ENCODE data around the gene TST. TPM values are rescaled to one million over a fixed set of nuclear protein-coding genes. Genes with fewer than 3 reads are reported as not detected.

Gene TST
- total and polyA plus RNA-seq, 9 of the 15 experiments (the other 6 are each of a cell fraction or from before 2014, with no cell fraction given) = 1.4 to 26.9 (median 12.4) TPM

- Histone ChIP-seq H4K20me1 (replicated peaks; ENCODE audit: control insufficient read depth, insufficient read depth, low read length) (no peaks in the 10 kb centered on the region), H3K9ac (ENCODE audit: insufficient read depth in 1 of 2, low read depth in 2 of 2, low read length in 2 of 2) (peak overlapping the region in 1 of 2 experiments; percentile 71; a peak in 1 of 4 replicates), H3K9me3 (replicated peaks; ENCODE audit: control insufficient read depth, insufficient read depth, low read depth, low read length) (no peaks in the 10 kb centered on the region), H3K36me3 (ENCODE audit: control insufficient read depth, insufficient read depth, low read length) (peaks cover 50% of the 10 kb centered on the region; the same call in 2 of the 3 replicates), H3K4me2 (ENCODE audit: insufficient read depth, low read length) (no peak overlapping the region), H3K27ac (ENCODE audit: extremely low read depth, low read depth, low read length) (no peak overlapping the region), H3K79me2 (ENCODE audit: control insufficient read depth, insufficient read depth, low read length) (peaks cover 47% of the 10 kb centered on the region), H3K4me3 (no peak overlapping the region), H2AFZ (ENCODE audit: low read depth, low read length) (no peak overlapping the region), H3K27me3 (ENCODE audit: control insufficient read depth in 2 of 2, insufficient read depth in 2 of 2, low read length in 2 of 2) (no peaks in the 10 kb centered on the region), H3K9me1 (ENCODE audit: control insufficient read depth, insufficient read depth, low read length) (no peaks in the 10 kb centered on the region), H3K4me1 (replicated peaks in 1 of 2; ENCODE audit: control insufficient read depth in 2 of 2, insufficient read depth in 2 of 2, low read length in 2 of 2) (peaks cover 5 to 37% of the 10 kb centered on the region in 2 experiments; a peak in 4 of 5 replicates)
- DNase-seq (ENCODE audit: extremely low read depth in 1 of 4, low spot score in 3 of 4) = no peak
- no peak for ATAC-seq
- FAIRE-seq = no peak
- ChIA-PET CTCF (ENCODE audit: low intra/inter-chr PET ratio) (no interaction called here), POLR2A (no interaction called here)
- BruUV-seq (replicated peaks) = no TSS peak
- in situ Hi-C loops (cut with MboI) (no loop called here), intact Hi-C loops (cut with micrococcal nuclease) (no loop called here)
- peak; percentile 41 for TF ChIP-seq RBFOX2 (IDR thresholded peaks at IDR 0.05; ENCODE audit: low read depth, low read length)
- TF ChIP-seq PRPF4 (IDR thresholded peaks at IDR 0.05; ENCODE audit: insufficient read depth, low read depth, low read length, poor library complexity, severe bottlenecking) = no peak
- WGBS (ENCODE audit: insufficient coverage, low coverage, missing lambda C conversion rate) = 91% methylated on average over 7 of the region's 16 CpGs
Observed at GRCh38 chr22:37022483-37023337, 3.5 kb upstream of the TST start.

Measured in K562 (cell line).